GM12865 (cell line): Measurements from ENCODE around the gene RIOK3.

Experiments
- DNase-seq: peaks from one replicate; pipeline ENCODE4 v3.0.0; 2010; ENCODE audit warnings: low read depth
- H3K4me3 ChIP-seq: 2 replicates; pipeline ENCODE4 v1.5.1; 2011; ENCODE audit warnings: mild to moderate bottlenecking, low read depth, low read length, control low read depth
- CTCF ChIP-seq: IDR thresholded peaks from 2 replicates; pipeline ENCODE4 v1.5.1; 2011; ENCODE audit warnings: low read length, control low read depth, low read depth, inconsistent platforms; ENCODE audit not compliant: insufficient read depth; ENCODE audit errors: missing control alignments

The RIOK3 gene

DNA sequence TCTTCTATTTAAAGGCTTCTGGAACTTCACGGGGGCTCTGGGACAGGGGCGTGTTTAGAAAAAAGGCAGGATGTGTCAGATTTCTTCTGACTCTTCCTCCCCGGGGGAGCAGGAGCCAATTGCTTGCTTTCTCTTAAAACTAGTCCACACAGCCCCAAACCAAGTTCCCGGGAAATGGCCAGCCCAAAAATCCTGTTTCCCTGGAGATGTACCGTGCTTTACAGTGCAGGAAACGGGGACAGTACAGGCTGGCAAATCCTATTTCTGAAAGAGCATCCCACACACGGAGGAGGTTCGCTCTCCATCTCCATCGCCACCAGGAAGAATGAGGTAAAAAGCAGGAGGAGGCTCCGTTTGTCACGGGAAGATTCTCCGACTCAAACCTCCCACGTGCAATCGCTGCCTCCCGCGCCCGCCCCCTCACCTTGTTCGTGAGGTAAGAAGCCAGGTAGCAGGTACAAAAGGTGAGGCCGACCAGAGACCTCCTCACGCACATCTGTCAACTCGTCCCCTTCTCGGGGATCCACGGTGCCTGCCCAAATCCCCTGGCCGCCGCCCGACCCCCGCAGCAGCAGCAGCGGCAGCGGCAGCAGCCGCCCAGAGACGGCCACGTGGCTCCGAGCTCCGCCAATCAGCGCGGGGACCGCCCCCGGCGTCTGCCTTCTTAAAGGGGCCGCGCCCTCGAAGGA lies 15.6 kb upstream of the RIOK3 start:
- peak; percentile 83 for DNase-seq
- H3K4me3 ChIP-seq, result peak overlapping the region; percentile 100
- no peak for TF ChIP-seq CTCF

DNA sequence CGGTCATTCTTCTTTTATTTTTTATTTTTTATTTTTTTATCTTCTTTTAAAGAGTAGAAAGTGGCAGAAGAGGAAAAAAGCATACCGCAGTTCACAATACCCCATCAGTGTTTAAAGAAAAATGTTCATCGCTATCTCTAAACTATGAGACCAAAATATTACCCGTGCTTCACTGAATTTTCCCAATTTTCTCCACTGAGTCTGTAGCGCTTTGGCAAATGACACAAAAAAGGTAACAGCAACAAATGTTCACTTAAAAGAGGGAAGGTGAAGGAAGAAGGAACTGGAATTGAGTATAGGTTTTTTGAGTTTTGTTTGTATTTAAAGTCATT lies 15.1 kb upstream of the RIOK3 start:
- peak overlapping the region; percentile 100 for H3K4me3 ChIP-seq
- no peak for DNase-seq

DNA sequence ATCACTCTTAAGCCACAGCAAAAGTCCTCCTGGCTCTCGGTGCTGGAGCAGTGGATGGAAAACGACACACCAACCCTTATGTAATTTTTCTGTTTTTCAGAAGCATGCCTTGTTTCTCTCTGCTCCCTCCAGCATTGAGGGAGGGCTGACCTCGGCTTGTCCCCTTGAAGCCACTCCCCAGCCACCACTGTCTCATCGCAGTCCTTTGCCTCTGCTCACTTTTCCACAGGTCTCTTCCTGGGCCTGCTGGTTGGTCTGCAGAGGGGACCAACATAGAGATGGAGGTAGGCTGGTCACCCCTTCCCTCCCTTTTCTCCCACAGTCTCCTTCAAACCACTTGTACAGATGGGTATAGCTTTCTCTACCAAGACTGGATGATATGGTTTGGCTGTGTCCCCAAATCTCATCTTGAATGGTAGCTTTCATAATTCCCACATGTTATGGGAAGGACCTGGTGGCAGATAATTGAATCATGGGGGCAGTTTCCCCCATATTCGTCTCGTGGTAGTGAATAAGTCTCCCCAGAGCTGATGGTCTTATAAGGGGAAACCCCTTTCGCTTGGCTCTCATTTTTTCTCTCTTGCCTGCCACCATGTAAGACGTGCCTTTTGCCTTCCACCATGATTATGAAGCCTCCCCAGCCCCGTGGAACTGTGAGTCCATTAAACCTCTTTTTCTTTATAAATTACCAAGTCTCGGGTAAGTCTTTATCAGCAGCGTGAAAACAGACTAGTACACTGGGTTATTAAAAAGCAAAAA lies 14.3 kb upstream of the RIOK3 start:
- DNase-seq, result no peak
- H3K4me3 ChIP-seq, result no peak overlapping the region
- no peak for TF ChIP-seq CTCF

More for the DNA sequence above, 15.1 kb upstream of the RIOK3 start:
- TF ChIP-seq CTCF, result no peak

DNA sequence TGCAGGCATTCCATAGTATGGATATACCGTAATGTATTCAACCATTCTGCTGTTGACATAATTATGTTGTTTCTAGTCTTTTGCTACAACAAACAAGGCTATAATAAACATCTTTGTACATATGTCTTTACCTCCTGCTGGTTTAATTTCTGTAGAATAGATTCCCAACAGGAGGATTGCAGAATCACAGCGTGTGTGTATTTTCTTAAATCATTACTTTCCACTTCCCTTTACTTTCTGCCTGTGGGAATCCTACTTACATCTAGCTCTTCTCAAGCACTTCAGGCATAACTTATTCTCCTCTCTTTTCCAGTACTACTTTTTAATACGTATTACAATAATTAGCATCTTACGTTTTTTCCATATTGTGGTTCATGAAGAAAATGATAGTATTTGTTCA lies 13.0 kb upstream of the RIOK3 start:
- no peak overlapping the region for H3K4me3 ChIP-seq
- no peak for DNase-seq
- no peak for TF ChIP-seq CTCF

GRCh38 chr18:23442958-23443357 lies 10.1 kb upstream of the RIOK3 start:
- TF ChIP-seq CTCF, result no peak
- no peak for DNase-seq
- no peak overlapping the region for H3K4me3 ChIP-seq

DNA sequence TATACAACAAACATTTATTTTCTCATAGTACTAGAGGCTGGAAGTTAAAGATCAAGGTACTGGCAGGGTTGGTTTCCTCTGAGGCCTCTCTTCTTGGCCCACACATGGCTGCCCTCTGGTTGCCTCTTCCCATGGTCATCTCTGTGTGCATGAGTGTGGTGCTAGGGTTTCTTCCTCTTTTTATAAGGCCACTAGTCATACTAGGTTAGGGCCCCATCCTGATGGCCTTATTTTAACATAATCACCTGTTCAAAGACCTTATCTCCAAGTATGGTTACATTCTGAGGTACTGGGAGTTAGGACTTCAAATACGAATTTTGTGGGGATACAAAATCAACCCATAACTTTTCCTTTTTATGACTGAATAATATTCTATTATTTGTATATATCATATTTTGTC lies 4.8 kb upstream of the RIOK3 start:
- H3K4me3 ChIP-seq, result no peak overlapping the region
- no peak for DNase-seq
- no peak for TF ChIP-seq CTCF
